MV-4-11 (cell line): ENCODE measurements around the gene ZBED5.
"Not testable (repeated sequence)": the region's sequence is repeated elsewhere in the genome, so short reads cannot be mapped to it uniquely, and the experiment has no call there.

Experiments used
- DNase-seq: peaks from one replicate; lab custom pipeline; 2025; lab: John Stamatoyannopoulos, UW

ZBED5 gene

GRCh38 chr11:10838083-10838482 is 19.8 kb downstream of the ZBED5 start:
- no peak for DNase-seq

DNA sequence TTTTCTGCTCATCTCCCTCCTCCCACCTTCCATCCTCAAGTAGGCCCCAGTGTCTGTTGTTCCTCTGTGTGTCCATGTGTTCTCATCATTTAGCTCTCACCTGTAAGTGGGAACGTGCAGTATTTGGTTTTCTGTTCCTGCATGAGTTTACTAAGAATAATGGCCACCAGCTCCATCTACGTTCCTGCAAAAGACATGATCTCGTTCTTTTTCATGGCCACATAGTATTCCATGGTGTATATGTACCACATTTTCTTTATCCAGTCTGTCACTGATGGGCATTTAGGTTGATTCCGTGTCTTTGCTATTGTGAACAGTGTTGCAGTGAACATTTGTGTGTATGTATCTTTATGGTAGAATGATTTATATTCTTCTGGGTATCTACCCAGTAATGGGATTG is 21.0 kb downstream of the ZBED5 start:
- DNase-seq = not testable (repeated sequence)

GRCh38 chr11:10829139-10829538 is 28.7 kb downstream of the ZBED5 start:
- no peak for DNase-seq

DNA sequence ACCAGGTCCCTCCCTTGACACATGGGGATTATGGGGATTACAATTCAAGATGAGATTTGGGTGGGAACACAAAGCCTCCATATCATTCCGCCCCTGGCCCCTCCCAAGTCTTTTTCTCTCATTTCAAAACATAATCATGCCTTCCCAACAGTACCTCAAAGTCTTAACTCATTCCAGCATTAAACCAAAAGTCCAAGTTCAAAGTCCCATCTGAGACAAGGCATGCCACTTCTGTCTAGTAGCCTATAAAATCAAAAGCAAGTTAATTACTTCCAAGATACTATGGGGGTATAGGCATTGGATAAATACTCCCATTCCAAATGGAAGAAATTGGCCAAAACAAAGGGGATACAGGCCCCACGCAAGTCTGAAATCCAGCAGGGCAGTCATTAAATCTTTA is 29.5 kb downstream of the ZBED5 start:
- no peak for DNase-seq

DNA sequence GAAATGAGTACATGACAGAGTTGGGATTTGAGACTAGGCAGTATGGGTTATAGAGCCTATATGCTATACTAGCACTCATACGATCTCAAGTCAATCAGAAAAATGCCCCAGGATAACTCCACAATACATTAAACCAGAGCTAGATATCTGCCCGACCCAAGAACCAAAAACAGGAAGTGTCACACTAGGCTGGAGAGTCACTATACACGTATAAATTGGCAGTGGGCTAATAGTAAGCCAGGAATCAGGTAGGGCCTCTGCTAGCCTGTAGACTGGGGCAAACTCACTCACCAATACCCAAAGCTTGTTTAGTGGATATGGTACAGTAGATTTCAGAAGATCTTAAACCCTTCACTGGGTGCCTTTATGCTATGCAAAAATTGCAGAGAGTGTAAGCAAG is 33.0 kb downstream of the ZBED5 start:
- peak; percentile 62 for DNase-seq

GRCh38 chr11:10823152-10823579 is 34.7 kb downstream of the ZBED5 start:
- DNase-seq = no peak

GRCh38 chr11:10822491-10822890 is 35.4 kb downstream of the ZBED5 start:
- DNase-seq = not testable (repeated sequence)

- no peak for DNase-seq
Observed at GRCh38 chr11:10818594-10818993, 39.3 kb downstream of the ZBED5 start.

GRCh38 chr11:10813945-10814344 is 43.9 kb downstream of the ZBED5 start:
- DNase-seq = no peak

GRCh38 chr11:10809373-10810160 is 48.3 kb downstream of the ZBED5 start:
- peak; percentile 26 for DNase-seq

DNA sequence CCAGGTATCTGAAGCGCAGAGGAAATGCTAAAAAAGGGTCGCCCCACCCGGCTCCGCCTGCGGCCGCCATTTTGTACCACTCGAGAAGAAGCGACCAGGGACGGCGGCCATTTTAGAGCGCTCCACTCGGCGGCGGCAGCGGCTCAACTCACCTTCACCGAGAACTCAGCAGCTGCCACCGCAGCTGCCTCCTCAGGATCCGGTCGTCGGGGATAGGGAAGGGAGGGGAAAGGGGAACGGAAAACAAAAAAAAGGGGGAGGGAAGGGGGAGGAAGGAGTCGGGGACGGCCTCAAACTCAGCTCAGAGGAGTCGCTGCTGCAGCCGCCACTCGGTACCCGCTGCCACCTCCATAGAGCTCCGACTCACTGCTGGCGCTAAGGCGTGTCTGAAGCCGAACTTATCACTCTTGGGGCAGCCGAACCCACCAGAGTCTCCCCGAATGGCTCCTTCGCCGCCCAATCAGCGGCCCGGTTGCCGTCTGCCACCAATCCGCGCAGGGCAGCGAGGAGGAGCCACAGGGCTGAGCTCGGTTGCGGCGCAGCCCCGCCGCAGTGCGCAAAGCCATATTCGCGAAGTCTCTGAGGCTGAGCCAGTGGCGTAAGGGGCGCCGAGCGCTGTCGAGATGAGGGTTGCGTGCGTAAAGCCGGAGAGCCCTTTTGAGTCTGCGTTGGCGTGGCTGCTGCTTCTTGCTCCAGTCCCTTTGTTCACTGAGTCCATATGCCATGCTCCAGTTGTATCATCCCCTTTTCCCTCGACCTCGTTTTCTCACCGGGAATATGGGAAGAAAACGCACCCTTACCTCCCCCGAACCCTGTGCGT is 49.1 kb downstream of the ZBED5 start, which contains the start of gene EIF4G2:
EIF4G2 (minus strand) TSS at position 374 of the 820 bp plus-strand sequence.
- peak; percentile 98 for DNase-seq

GRCh38 chr11:10808235-10808552 is 49.7 kb downstream of the ZBED5 start:
- DNase-seq = no peak

- DNase-seq = peak; percentile 50
Observed at GRCh38 chr11:10807493-10808234, 50.2 kb downstream of the ZBED5 start.

GRCh38 chr11:10806206-10806605 is 51.6 kb downstream of the ZBED5 start:
- no peak for DNase-seq

DNA sequence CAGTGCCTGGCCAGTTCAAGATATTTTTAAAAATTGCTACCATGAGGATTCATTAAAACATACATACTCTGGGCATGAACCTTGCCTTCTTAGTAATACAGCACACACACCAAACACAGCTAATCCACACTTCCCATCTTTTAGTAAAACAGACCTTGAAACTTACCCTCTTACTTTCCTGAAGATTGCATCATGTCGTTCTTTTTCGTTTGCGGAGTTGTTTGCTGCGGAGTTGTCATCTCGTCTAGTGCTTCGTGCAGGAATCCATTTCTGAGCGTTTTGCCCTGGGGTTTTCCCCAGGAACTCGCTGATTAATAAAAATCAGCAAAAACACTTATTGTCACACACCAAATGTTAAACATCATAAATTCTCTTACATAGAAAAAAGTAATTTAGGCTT is 52.1 kb downstream of the ZBED5 start:
- no peak for DNase-seq

GRCh38 chr11:10803676-10804075 is 54.2 kb downstream of the ZBED5 start:
- DNase-seq = no peak
